ENCODE measurements around the gene HDGFL2. TPM values are rescaled to one million over a fixed set of nuclear protein-coding genes. Genes with fewer than 3 reads are reported as not detected.

Gene HDGFL2
- total RNA-seq, 1 donor from 2014 or later: 79.8 TPM

- no peaks in the 10 kb centered on the region for H4K20me1 ChIP-seq (ENCODE audit: insufficient read depth, low read length)
- FAIRE-seq: no peak
Observed at GRCh38 chr19:4503825-4504170, 31.7 kb downstream of the HDGFL2 start.

DNA sequence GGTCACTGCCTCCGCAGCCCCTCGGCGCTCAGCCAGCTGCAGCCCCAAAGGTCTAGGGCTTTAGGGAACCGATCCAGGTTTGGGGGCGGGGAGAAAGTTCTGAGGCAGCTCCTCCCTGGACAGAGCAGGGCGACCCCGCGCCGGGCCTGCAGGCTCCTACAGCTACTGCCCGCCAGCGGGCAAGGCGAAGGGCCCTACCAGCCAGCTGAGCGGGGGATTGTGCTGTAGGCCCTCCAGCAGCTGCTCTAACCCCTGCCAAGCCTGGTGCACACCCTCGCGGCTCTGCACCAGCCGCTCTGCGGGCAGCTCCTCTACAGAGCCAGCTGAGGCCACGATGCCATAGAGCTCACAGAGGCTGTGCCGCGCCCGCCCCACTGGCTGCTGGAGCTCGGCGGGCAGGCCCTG is 32.2 kb downstream of the HDGFL2 start:
- H3K4me2 ChIP-seq (ENCODE audit: low read length): no peak overlapping the region
- no peaks in the 10 kb centered on the region for H4K20me1 ChIP-seq (ENCODE audit: insufficient read depth, low read length)
- no peaks in the 10 kb centered on the region for H3K9me3 ChIP-seq (ENCODE audit: insufficient read depth, low read depth, low read length)
- no peaks in the 10 kb centered on the region for H3K27me3 Mint-ChIP-seq (ENCODE audit: low read depth, unreplicated experiment)
- no peak overlapping the region for H2AFZ ChIP-seq (ENCODE audit: low read depth, low read length)
- H3K27me3 ChIP-seq (ENCODE audit: insufficient read depth, low read length): no peaks in the 10 kb centered on the region
- DNase-seq (ENCODE audit: low read depth): no peak
- H3K79me2 ChIP-seq (ENCODE audit: insufficient read depth, low read length): no peaks in the 10 kb centered on the region
- peaks cover 20% of the 10 kb centered on the region for H3K4me1 ChIP-seq (ENCODE audit: insufficient read depth, low read length)
- H3K27ac ChIP-seq (ENCODE audit: low read depth, low read length): no peak overlapping the region
- no peak for FAIRE-seq
- peaks cover 2% of the 10 kb centered on the region for H3K36me3 ChIP-seq (ENCODE audit: insufficient read depth, low read length)
- no peak overlapping the region for H3K9ac ChIP-seq (ENCODE audit: low read length)
- H3K27ac Mint-ChIP-seq (ENCODE audit: unreplicated experiment): no peak overlapping the region
- H3K4me3 Mint-ChIP-seq (ENCODE audit: unreplicated experiment): no peak overlapping the region
- TF ChIP-seq CTCF (IDR thresholded peaks at IDR 0.05; ENCODE audit: insufficient read depth, low read depth, low read length) (no peak), EZH2 (IDR thresholded peaks at IDR 0.05; ENCODE audit: insufficient read depth, low read length) (no peak)
- H3K9me3 Mint-ChIP-seq (ENCODE audit: unreplicated experiment): no peaks in the 10 kb centered on the region
- no peak overlapping the region for H3K4me3 ChIP-seq (ENCODE audit: insufficient read depth, low read depth, low read length)
- H3K4me1 Mint-ChIP-seq (ENCODE audit: low read depth, unreplicated experiment): peaks cover 6% of the 10 kb centered on the region
- peaks cover 13% of the 10 kb centered on the region for H3K36me3 Mint-ChIP-seq (ENCODE audit: low read depth, unreplicated experiment)

More at GRCh38 chr19:4503825-4504170, 31.7 kb downstream of the HDGFL2 start:
- Histone ChIP-seq H3K36me3 (ENCODE audit: insufficient read depth, low read length) (peaks cover 2% of the 10 kb centered on the region), H3K9ac (ENCODE audit: low read length) (no peak overlapping the region), H3K79me2 (ENCODE audit: insufficient read depth, low read length) (no peaks in the 10 kb centered on the region), H3K4me2 (ENCODE audit: low read length) (no peak overlapping the region), H3K9me3 (ENCODE audit: insufficient read depth, low read depth, low read length) (no peaks in the 10 kb centered on the region), H3K27ac (ENCODE audit: low read depth, low read length) (no peak overlapping the region), H2AFZ (ENCODE audit: low read depth, low read length) (no peak overlapping the region), H3K27me3 (ENCODE audit: insufficient read depth, low read length) (no peaks in the 10 kb centered on the region), H3K4me1 (ENCODE audit: insufficient read depth, low read length) (peaks cover 20% of the 10 kb centered on the region), H3K4me3 (ENCODE audit: insufficient read depth, low read depth, low read length) (no peak overlapping the region)
- Mint-ChIP-seq H3K36me3 (ENCODE audit: low read depth, unreplicated experiment) (peaks cover 13% of the 10 kb centered on the region), H3K4me1 (ENCODE audit: low read depth, unreplicated experiment) (peaks cover 6% of the 10 kb centered on the region), H3K4me3 (ENCODE audit: unreplicated experiment) (no peak overlapping the region), H3K27ac (ENCODE audit: unreplicated experiment) (no peak overlapping the region), H3K27me3 (ENCODE audit: low read depth, unreplicated experiment) (no peaks in the 10 kb centered on the region), H3K9me3 (ENCODE audit: unreplicated experiment) (no peaks in the 10 kb centered on the region)
- TF ChIP-seq EZH2 (IDR thresholded peaks at IDR 0.05; ENCODE audit: insufficient read depth, low read length) (no peak), CTCF (IDR thresholded peaks at IDR 0.05; ENCODE audit: insufficient read depth, low read depth, low read length) (no peak)
- no peak for DNase-seq (ENCODE audit: low read depth)

- TF ChIP-seq EZH2 (IDR thresholded peaks at IDR 0.05; ENCODE audit: insufficient read depth, low read length): no peak
- TF ChIP-seq CTCF (IDR thresholded peaks at IDR 0.05; ENCODE audit: insufficient read depth, low read depth, low read length): no peak
- Mint-ChIP-seq H3K36me3 (ENCODE audit: low read depth, unreplicated experiment) (peaks cover 13% of the 10 kb centered on the region), H3K4me3 (ENCODE audit: unreplicated experiment) (no peak overlapping the region), H3K27ac (ENCODE audit: unreplicated experiment) (no peak overlapping the region), H3K4me1 (ENCODE audit: low read depth, unreplicated experiment) (peaks cover 6% of the 10 kb centered on the region), H3K27me3 (ENCODE audit: low read depth, unreplicated experiment) (no peaks in the 10 kb centered on the region), H3K9me3 (ENCODE audit: unreplicated experiment) (no peaks in the 10 kb centered on the region)
- no peak for FAIRE-seq
- H3K27ac ChIP-seq (ENCODE audit: low read depth, low read length): no peak overlapping the region
- no peaks in the 10 kb centered on the region for H4K20me1 ChIP-seq (ENCODE audit: insufficient read depth, low read length)
- H3K4me3 ChIP-seq (ENCODE audit: insufficient read depth, low read depth, low read length): no peak overlapping the region
- H3K9ac ChIP-seq (ENCODE audit: low read length): no peak overlapping the region
- H3K27me3 ChIP-seq (ENCODE audit: insufficient read depth, low read length): no peaks in the 10 kb centered on the region
- H2AFZ ChIP-seq (ENCODE audit: low read depth, low read length): no peak overlapping the region
- H3K36me3 ChIP-seq (ENCODE audit: insufficient read depth, low read length): peaks cover 2% of the 10 kb centered on the region
- H3K4me2 ChIP-seq (ENCODE audit: low read length): no peak overlapping the region
- no peaks in the 10 kb centered on the region for H3K79me2 ChIP-seq (ENCODE audit: insufficient read depth, low read length)
- H3K9me3 ChIP-seq (ENCODE audit: insufficient read depth, low read depth, low read length): no peaks in the 10 kb centered on the region
- H3K4me1 ChIP-seq (ENCODE audit: insufficient read depth, low read length): peaks cover 20% of the 10 kb centered on the region
- no peak for DNase-seq (ENCODE audit: low read depth)
Observed at GRCh38 chr19:4504891-4505569, 32.9 kb downstream of the HDGFL2 start.
